ENCODE results near the gene AGPAT1.

Gene AGPAT1

GRCh38 chr6:32173051-32173727 lies 2.7 kb downstream of the AGPAT1 start:
- DNase-seq (ENCODE audit: insufficient read length, low spot score) (no peak), FAIRE-seq (no peak)

GRCh38 chr6:32171234-32171633 lies 4.7 kb downstream of the AGPAT1 start:
- DNase-seq (ENCODE audit: insufficient read length, low spot score) (no peak), FAIRE-seq (no peak)

GRCh38 chr6:32170294-32170693 lies 5.6 kb downstream of the AGPAT1 start:
- FAIRE-seq (no peak), DNase-seq (ENCODE audit: insufficient read length, low spot score) (no peak)

DNA sequence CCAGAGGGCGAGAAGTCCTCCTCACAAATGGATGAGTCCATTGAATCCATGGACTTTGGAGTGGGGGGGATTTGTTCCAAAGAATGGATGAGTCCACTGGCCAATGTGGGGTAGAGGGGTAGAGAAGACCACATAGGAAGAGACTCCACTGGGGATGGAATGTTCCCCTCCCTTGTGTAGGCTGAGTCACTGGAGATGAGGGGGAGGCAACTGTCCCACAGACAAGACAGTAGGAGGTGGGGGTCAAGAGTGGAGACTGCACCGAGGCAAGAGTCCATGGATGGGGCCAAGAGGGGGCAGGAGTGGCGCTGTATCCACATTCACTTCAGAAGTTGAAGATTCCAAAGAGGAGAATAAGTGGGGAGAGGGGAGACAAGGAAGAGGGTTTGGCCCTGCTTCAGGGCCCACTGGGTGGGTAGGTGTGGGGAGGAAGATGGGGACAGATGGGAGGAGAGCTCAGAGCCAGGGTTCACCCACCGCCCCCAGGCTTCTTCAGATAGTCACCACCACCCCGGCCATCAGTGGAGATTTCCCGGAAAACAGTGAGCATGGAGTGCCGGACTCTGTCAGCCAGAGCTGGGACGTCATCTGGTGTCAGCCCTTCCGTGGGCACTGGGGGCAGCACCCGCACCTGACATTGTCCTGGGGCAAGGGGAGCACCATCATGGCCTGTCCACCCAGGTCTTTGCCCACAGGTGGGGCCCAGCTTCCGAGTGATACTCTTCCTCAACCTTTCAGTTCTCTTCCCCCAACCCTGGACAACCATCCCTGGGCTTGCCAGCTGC lies 6.9 kb downstream of the AGPAT1 start:
- no peak for DNase-seq (ENCODE audit: insufficient read length, low spot score)
- FAIRE-seq: no peak

- FAIRE-seq (no peak), DNase-seq (ENCODE audit: insufficient read length, low spot score) (no peak)
These were observed 7.5 kb downstream of the AGPAT1 start for GRCh38 chr6:32168350-32168749.

DNA sequence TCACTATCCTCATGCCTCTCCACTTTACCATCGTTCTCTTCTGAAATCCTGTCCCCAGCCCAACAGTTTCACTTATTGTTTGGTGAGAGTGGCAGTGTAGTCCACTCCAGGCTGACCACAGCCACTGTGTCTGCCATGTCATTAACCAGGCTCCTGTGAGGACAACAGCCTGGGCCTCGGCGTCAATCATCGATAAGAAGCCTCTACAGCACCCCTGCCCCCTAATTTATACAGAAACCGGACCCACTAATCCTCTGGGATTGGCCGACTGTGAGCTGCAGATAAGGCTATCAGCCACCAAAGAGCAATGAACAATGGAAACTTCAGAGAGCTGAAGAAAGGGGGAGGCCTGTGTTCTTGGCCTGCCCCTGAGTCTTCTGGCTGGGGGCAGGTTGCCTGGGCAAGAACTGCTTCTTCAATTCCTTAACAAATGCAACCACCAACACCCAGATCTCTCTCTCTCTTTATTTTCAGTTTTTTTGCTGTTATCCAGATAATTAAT lies 8.1 kb downstream of the AGPAT1 start:
- FAIRE-seq: no peak

GRCh38 chr6:32167154-32167760 lies 8.6 kb downstream of the AGPAT1 start:
- FAIRE-seq (no peak), DNase-seq (ENCODE audit: insufficient read length, low spot score) (no peak)

More for the DNA sequence above, 8.1 kb downstream of the AGPAT1 start:
- DNase-seq (ENCODE audit: insufficient read length, low spot score): no peak

DNA sequence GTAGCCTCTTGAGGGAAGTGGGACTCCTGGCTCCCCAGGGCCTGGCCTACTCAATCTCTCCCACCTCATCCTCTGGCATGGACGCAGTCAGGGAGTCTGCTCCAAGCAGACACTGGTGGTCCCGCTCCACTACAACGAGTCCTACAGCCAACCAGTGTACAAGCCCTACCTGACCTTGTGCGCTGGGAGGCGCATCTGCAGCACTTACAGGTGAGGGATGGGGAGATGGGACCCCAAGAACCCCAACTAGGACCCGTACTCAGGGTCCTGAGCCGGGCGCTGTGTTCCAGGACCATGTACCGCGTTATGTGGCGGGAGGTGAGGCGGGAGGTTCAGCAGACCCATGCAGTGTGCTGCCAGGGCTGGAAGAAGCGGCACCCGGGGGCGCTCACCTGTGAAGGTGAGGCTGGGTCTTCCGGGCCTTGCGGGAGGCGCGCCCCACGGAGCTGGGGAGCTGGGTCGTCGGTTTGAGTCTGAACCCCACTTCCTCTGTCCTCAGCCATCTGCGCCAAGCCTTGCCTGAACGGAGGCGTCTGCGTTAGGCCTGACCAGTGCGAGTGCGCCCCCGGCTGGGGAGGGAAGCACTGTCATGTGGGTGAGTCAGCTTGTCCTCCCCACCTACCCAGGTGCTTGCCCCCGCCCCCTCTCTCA lies 9.3 kb downstream of the AGPAT1 start:
- DNase-seq (ENCODE audit: insufficient read length, low spot score) (no peak), FAIRE-seq (no peak)

DNA sequence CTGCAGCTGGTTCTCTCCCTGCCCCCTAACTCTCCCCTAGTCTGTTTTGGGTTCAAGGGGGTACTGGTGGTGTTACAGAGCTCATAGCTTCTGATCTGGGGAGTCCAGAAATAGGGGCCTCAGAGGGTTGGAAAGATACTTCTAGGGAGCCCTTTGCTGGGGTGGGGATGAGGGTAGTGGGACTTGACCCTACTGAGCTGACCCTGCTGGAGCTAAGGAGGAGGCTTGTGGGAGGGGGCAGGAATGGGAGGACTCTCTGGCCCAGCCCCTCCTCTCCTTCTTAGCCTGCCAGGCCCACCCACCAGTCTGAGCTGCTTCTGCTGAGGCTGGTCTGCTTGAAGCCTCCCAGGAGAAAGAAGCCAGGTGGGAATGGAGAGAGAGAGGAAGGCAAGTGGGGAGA lies 11.6 kb downstream of the AGPAT1 start, which contains the start of gene EGFL8:
EGFL8 (plus strand) TSS at position 301 of the 400 bp plus-strand sequence. CDS start 1,571 bp downstream, outside the sequence.
- DNase-seq (ENCODE audit: insufficient read length, low spot score) (no peak), FAIRE-seq (no peak)

DNA sequence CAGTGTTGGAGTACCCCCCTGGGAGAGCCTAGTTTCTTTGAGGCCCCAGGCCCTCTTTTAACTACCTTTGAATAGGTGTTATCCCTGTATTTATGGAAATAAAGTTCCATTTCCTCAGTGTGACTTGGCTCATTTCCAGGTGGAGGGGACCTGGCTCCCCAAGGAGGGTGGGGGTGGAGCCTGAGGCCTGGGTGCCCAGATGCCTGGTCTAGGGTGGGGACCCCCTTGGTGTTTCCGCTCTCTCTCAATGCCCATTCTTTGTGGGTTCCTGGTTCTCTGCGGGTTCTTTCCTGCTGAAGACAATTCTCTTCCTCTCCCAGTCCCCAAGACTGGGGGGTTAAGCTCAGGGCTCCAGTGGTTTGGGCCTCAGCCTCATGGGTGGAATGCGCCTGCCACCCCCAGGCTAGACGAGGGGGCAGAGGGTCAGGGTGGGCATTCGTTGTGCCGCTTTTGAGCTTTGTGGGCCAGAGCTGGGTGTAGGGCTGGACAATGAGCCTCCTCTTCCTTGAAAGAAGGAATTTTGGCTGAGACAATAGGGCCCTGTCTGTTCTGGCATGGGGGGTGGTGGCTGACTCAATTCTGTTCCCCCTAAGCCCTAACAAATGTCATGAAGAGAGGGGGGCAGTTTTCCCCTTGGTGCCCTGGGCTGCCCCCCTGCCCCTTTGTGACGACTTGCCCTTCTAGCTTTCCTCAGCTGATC lies 12.2 kb downstream of the AGPAT1 start:
- FAIRE-seq (no peak), DNase-seq (ENCODE audit: insufficient read length, low spot score) (no peak)

- no peak for DNase-seq (ENCODE audit: insufficient read length, low spot score)
- FAIRE-seq: no peak
These were observed 17.8 kb downstream of the AGPAT1 start for GRCh38 chr6:32158052-32158451.

DNA sequence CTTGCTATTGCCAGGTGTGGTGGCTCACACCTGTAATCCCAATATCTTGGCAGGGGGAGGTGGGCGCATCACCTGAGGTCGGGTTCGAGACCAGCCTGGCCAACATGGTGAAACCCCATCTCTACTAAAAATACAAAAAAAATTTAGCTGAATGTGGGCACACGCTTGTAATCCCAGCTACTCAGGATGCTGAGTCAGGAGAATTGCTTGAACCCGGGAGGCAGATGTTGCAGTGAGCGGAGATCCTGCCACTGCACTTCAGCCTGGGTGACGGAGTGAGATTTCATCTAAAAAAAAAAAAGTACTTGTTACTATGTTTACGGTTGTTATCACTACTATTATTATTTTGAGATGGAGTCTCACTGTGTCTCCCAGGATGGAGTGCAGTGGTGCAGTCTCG lies 19.0 kb downstream of the AGPAT1 start:
- FAIRE-seq (no peak), DNase-seq (ENCODE audit: insufficient read length, low spot score) (no peak)

DNA sequence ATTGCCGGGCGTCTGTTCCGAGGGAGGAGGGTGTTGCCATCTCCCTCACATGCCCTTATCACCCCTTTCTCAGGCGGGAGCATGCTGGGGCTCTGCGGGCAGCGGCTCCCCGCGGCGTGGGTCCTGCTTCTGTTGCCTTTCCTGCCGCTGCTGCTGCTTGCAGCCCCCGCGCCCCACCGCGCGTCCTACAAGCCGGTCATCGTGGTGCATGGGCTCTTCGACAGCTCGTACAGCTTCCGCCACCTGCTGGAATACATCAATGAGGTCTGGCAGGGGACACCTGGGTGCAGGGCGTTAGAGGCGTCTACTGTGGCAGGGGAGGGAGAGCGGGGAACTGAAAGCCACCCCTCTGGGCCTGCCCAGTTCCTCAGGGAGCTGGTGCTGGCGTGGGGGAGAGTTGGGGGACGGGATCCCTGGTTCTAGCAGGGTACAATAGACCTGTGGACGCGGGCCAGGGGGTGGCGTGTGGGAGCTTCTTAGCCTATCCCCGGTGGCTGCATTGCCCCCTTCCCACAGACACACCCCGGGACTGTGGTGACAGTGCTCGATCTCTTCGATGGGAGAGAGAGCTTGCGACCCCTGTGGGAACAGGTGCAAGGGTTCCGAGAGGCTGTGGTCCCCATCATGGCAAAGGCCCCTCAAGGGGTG lies 21.2 kb downstream of the AGPAT1 start:
- peak; percentile 88 for DNase-seq (ENCODE audit: insufficient read length, low spot score)
- peak; percentile 82 for FAIRE-seq

DNA sequence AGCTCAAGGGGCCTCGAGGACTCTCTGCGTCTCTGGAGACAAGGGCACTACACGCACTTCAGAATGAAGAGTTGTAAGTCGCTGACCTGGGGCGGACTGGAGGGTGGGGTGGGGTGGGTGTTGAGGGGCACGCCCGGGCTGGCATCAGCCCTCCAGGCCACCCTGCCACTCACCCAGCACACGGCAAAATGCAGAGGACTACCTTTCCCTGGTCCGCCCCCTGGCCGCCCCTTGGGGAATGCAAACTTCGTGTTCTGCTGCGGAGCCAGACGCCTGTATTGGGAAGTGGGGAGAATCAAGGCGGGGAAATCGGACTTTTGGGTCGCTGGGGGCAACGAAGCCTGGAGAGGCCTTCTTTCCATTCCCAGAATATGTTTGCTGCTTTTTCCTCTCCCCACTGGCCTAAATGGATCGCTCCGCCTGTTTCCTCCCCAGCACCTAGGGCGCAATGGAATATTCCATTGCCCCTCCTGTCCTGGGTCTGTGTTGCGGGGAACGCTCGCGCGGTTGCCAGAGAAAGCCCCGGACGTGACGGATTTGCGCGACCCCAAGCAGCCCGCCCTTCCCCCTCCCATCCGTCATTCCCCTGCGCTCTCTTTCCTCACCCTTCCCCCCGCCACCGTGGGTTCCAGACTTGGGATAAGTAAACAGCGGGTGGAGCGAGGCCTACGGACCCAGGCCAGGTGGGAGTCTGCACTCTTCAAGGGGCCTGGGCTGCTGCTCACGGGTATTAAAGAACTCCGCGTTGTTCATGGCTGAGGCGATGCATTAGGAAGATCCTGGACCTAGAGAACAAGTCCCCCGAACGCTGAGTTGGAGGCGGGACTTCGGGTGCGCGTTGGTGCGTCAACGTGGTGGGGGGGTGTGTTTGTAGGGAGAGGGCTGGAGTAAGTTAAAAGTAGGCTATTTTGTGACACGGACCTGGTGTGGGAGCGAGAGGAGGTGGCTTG lies 22.0 kb downstream of the AGPAT1 start, which contains the start of gene PPT2:
PPT2 (plus strand) TSS at position 578 of the 950 bp plus-strand sequence. CDS start 454 bp downstream, outside the sequence.
- peak; percentile 62 for DNase-seq (ENCODE audit: insufficient read length, low spot score)
- FAIRE-seq: peak; percentile 26

DNA sequence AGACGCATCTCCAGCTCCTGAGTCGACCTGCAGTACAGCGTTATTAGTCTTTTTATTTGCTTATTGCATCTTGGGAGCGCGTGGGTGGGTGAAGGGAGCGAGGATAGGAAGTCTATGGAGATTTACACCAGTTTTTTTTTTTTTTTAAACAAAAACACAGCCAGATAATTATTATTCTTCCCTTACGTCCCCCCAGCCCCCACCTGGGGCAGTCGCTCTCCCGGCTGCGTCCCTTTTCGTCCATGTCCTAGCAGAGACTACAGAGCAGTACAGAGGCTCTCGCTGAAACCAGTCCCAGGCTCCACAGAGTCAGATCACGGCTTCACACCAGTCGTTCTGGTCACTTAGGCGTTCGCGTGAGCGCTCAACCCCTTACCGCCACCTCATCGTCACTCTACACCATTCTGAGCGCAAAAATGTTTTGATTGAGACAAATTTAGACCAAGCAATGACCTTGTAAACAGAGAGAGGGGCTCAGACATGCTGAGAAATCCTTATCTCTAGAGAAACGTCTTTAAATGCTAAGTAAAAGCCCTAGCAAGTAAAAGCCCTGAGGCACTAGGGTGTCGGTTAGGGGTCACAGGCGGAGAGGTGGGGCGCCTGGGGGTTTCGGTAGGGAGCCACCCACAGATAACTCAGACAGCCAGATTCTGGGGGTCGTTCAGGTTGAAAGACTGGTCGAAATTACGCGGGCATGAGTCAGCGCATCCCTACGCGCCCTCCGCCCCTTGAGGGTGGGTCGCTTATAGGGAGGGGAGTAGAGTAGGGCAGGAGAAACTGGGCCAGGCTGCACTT lies 22.9 kb downstream of the AGPAT1 start:
- DNase-seq (ENCODE audit: insufficient read length, low spot score) (no peak), FAIRE-seq (no peak)

DNA sequence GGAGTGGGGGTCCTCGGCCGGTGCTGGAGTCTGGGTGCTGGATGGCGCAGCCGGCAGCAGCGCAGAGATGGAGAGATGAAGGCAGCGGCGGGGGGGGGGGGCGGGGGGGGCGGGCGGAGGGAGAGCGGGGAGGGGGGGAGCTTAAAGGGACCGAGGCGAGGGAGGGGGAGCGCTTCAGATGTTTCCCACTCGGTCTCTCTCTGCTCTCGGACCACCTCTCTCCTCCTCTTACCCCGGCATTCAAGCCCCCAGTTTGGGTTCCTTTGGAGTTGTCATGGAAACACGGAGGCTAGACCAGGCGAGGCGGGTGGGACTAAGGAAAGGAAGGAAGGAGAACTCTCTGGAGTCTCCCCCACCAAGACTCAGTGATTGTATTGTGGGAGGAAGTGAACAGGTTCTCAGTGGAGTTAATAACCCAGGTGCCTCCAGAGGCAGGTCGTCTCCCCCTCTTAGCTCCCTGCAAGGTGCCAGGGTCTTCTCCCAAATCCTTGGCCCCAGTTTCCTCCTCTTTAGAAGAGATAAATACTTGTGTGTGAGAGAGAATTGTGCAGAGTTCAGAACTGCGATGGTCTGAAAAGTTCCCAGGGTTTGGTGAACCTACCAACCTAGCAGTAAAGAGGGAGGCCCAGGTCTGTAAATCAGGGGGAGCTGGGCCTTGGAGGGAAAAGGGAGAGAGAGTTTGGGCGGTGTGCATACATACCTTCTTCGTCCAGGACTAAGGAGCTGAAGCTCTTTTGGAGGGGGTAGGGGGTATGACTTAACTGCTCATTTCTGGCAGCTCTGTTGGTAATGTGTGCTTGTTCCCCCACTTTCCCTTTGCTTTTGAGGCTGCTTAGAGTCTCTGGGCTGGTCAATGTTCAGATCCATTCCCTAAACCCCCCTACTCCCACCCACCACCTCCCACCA lies 23.8 kb downstream of the AGPAT1 start, which contains the start of gene PRRT1:
PRRT1 (minus strand) TSS at position 77 of the 906 bp plus-strand sequence. CDS start 112 bp downstream, outside the sequence.
- FAIRE-seq (no peak), DNase-seq (ENCODE audit: insufficient read length, low spot score) (no peak)
